K562 (cell line): Measurements from ENCODE around the gene RBP3. TPM values are rescaled to one million over a fixed set of nuclear protein-coding genes. Genes with fewer than 3 reads are reported as not detected.

Experiments used
- ARHGAP35 ChIP-seq: fragments of 450-650 bp; IDR thresholded peaks from 2 replicates; pipeline ENCODE4 v1.6.1; 2018; ENCODE audit not compliant: partially characterized antibody
- ARNT ChIP-seq, 2 experiments: fragments of 450-650 bp; IDR thresholded peaks; 2 replicates each; pipeline ENCODE4 v1.6.1; 2016; ENCODE audit warnings: mild to moderate bottlenecking in 1 of 2
- BRD4 ChIP-seq: fragments of 200-600 bp; sonication (generic); IDR thresholded peaks from 2 replicates; pipeline ENCODE4 v1.6.1; 2017; ENCODE audit warnings: inconsistent platforms
- C11orf30 ChIP-seq: fragments of 450-650 bp; IDR thresholded peaks from 2 replicates; pipeline ENCODE4 v1.6.1; 2016; ENCODE audit warnings: low read depth, mild to moderate bottlenecking
- CBFB ChIP-seq: sonication (generic); formaldehyde crosslinking; IDR thresholded peaks from 2 replicates; pipeline ENCODE4 v1.4.0; 2020; ENCODE audit warnings: mild to moderate bottlenecking, missing genetic modification reagents
- CBX1 ChIP-seq: sonication (generic); IDR thresholded peaks from 2 replicates; pipeline ENCODE4 v1.6.1; 2016; ENCODE audit warnings: antibody characterized with exemption, low read depth, mild to moderate bottlenecking
- ETV1 ChIP-seq: fragments of 450-650 bp; conservative IDR thresholded peaks from 2 replicates; pipeline ENCODE4 v1.6.1; 2016; ENCODE audit warnings: missing genetic modification characterization, control low read depth, low read depth, missing compliant biosample characterization
- FOXP1 ChIP-seq: sonication (generic); formaldehyde crosslinking; IDR thresholded peaks from 2 replicates; pipeline ENCODE4 v1.8.0; 2022; ENCODE audit warnings: mild to moderate bottlenecking, missing genetic modification reagents
- NFATC3 ChIP-seq: fragments of 450-650 bp; IDR thresholded peaks from 2 replicates; pipeline ENCODE4 v1.6.1; 2017; ENCODE audit warnings: mild to moderate bottlenecking
- NFE2L1 ChIP-seq: fragments of 450-650 bp; IDR thresholded peaks from 2 replicates; pipeline ENCODE4 v1.6.1; 2016; ENCODE audit warnings: missing genetic modification characterization, low read depth, mild to moderate bottlenecking, missing compliant biosample characterization, moderate library complexity, borderline replicate concordance
- PCBP1 ChIP-seq: fragments of 200-400 bp; formaldehyde crosslinking; IDR thresholded peaks from 2 replicates; pipeline ENCODE4 v1.6.1; 2018; ENCODE audit warnings: mild to moderate bottlenecking, low read depth, low read length; ENCODE audit not compliant: poor library complexity, severe bottlenecking
- PHB2 ChIP-seq: fragments of 450-650 bp; IDR thresholded peaks from 2 replicates; pipeline ENCODE4 v1.6.1; 2017; ENCODE audit warnings: low read depth
- TCF7 ChIP-seq: sonication (generic); IDR thresholded peaks from 2 replicates; pipeline ENCODE4 v1.6.1; 2016; ENCODE audit warnings: antibody characterized with exemption, borderline replicate concordance
- U2AF1 ChIP-seq: fragments of 200-400 bp; formaldehyde crosslinking; optimal IDR thresholded peaks from 2 replicates; pipeline ENCODE3; 2017; ENCODE audit warnings: mild to moderate bottlenecking, low read depth, low read length, moderate library complexity
- ZBTB1 ChIP-seq: sonication (generic); formaldehyde crosslinking; IDR thresholded peaks from 2 replicates; pipeline ENCODE4 v1.8.1; 2023; ENCODE audit warnings: missing genetic modification reagents, low read depth, mild to moderate bottlenecking, borderline replicate concordance
- ZNF121 ChIP-seq: sonication (generic); formaldehyde crosslinking; conservative IDR thresholded peaks from 2 replicates; pipeline ENCODE4 v1.8.0; 2022; ENCODE audit warnings: missing genetic modification reagents
- ZNF143 ChIP-seq: sonication (generic); formaldehyde crosslinking; IDR thresholded peaks from 2 replicates; pipeline ENCODE4 v1.9.0; 2022; ENCODE audit warnings: mild to moderate bottlenecking, missing genetic modification reagents
- ZNF24 ChIP-seq: fragments of 450-650 bp; IDR thresholded peaks from 2 replicates; pipeline ENCODE4 v1.6.1; 2016
- ZNF830 ChIP-seq: fragments of 250-450 bp; sonication (Bioruptor Pico); IDR thresholded peaks from 2 replicates; pipeline ENCODE4 v1.5.0; 2021; ENCODE audit warnings: mild to moderate bottlenecking
- polyA plus RNA-seq, 8 experiments: library from polyadenylated mRNA; depleted of rRNA in 4 of 8; stranded (reverse) in 5 of 8; unstranded in 3 of 8; fragments of >200 nt; fragmentation: Nextera tagmentation in 2 of 8; fragmentation: Illumina TruSeq in 1 of 8; extraction: Ambion mirVana in 2 of 8; extraction: Trizol in 1 of 8; gene quantifications; 2 replicates each; pipeline versions ENCODE4 v1.2.1 to v1.2.3, GENCODE V29; 2011 to 2014; ENCODE audit warnings: inconsistent platforms in 1 of 8, missing spikeins in 1 of 8
- total RNA-seq, 7 experiments: library from RNA; depleted of rRNA in 6 of 7; stranded (reverse); fragments of >200 nt in 6 of 7; fragmentation: Illumina TruSeq in 2 of 7; extraction: Trizol in 2 of 7; gene quantifications; 2 replicates each; pipeline versions ENCODE4 v1.2.1 to v1.2.3, GENCODE V29; 2011 to 2021; ENCODE audit warnings: low replicate concordance in 1 of 7
- TF ChIP-seq, protein P1 (sequence below), 2 experiments: fragments of 450-650 bp; IDR thresholded peaks; 2 replicates each; pipeline ENCODE4 v1.6.1; 2018; ENCODE audit warnings: mild to moderate bottlenecking in 2 of 2, low read depth in 1 of 2; ENCODE audit not compliant: partially characterized antibody in 2 of 2
- TF ChIP-seq, protein P2 (sequence below): fragments of 250-450 bp; sonication (Bioruptor Pico); IDR thresholded peaks from 2 replicates; pipeline ENCODE4 v1.9.0; 2021; ENCODE audit warnings: mild to moderate bottlenecking, inconsistent platforms
- TF ChIP-seq, protein P3 (sequence below): fragments of 450-650 bp; IDR thresholded peaks from 2 replicates; pipeline ENCODE4 v1.6.1; 2017; ENCODE audit warnings: mild to moderate bottlenecking, moderate library complexity

Gene RBP3
- total and polyA plus RNA-seq, 9 of the 15 experiments (the other 6 are each of a cell fraction or from before 2014, with no cell fraction given) = not detected

DNA sequence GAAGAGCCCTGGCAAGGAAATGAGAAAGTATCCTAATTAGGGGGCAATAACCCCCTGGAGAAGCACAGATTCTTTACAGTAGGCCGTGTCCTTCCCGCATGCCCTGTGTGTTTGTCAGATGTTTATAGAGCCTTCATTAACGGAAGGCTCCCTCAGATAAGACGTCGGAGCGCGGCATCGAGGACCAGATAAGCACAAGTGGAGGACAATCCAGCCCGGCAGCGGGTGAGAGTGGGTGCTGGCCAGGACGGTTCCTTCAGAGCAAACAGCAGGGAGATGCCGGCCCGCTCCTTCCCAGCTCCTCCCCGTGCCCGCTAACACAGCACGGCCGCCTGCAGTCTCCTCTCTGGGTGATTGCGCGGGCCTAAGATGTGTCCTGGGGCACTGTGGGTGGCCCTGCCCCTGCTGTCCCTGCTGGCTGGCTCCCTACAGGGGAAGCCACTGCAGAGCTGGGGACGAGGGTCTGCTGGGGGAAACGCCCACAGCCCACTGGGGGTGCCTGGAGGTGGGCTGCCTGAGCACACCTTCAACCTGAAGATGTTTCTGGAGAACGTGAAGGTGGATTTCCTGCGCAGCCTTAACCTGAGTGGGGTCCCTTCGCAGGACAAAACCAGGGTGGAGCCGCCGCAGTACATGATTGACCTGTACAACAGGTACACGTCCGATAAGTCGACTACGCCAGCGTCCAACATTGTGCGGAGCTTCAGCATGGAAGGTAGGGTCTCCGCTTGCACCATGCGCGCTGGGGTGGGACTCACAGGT lies 25.7 kb upstream of the RBP3 start, which contains the start of gene GDF2 (continued):
- TF ChIP-seq, protein P1, sequence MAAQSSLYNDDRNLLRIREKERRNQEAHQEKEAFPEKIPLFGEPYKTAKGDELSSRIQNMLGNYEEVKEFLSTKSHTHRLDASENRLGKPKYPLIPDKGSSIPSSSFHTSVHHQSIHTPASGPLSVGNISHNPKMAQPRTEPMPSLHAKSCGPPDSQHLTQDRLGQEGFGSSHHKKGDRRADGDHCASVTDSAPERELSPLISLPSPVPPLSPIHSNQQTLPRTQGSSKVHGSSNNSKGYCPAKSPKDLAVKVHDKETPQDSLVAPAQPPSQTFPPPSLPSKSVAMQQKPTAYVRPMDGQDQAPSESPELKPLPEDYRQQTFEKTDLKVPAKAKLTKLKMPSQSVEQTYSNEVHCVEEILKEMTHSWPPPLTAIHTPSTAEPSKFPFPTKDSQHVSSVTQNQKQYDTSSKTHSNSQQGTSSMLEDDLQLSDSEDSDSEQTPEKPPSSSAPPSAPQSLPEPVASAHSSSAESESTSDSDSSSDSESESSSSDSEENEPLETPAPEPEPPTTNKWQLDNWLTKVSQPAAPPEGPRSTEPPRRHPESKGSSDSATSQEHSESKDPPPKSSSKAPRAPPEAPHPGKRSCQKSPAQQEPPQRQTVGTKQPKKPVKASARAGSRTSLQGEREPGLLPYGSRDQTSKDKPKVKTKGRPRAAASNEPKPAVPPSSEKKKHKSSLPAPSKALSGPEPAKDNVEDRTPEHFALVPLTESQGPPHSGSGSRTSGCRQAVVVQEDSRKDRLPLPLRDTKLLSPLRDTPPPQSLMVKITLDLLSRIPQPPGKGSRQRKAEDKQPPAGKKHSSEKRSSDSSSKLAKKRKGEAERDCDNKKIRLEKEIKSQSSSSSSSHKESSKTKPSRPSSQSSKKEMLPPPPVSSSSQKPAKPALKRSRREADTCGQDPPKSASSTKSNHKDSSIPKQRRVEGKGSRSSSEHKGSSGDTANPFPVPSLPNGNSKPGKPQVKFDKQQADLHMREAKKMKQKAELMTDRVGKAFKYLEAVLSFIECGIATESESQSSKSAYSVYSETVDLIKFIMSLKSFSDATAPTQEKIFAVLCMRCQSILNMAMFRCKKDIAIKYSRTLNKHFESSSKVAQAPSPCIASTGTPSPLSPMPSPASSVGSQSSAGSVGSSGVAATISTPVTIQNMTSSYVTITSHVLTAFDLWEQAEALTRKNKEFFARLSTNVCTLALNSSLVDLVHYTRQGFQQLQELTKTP (IDR thresholded peaks at IDR 0.05; ENCODE audit: low read depth in 1 of 2, partially characterized antibody in 2 of 2) = no peak
- no peak for TF ChIP-seq PCBP1
- no peak for TF ChIP-seq PHB2
- TF ChIP-seq FOXP1 = no peak
- no peak for TF ChIP-seq CBFB (CRISPR knock-in tag)
- TF ChIP-seq ZNF830 = no peak
- TF ChIP-seq ZNF121 (CRISPR knock-in tag) = no peak
- TF ChIP-seq ZNF24 = no peak
- no peak for TF ChIP-seq ARHGAP35
- TF ChIP-seq, protein P2, sequence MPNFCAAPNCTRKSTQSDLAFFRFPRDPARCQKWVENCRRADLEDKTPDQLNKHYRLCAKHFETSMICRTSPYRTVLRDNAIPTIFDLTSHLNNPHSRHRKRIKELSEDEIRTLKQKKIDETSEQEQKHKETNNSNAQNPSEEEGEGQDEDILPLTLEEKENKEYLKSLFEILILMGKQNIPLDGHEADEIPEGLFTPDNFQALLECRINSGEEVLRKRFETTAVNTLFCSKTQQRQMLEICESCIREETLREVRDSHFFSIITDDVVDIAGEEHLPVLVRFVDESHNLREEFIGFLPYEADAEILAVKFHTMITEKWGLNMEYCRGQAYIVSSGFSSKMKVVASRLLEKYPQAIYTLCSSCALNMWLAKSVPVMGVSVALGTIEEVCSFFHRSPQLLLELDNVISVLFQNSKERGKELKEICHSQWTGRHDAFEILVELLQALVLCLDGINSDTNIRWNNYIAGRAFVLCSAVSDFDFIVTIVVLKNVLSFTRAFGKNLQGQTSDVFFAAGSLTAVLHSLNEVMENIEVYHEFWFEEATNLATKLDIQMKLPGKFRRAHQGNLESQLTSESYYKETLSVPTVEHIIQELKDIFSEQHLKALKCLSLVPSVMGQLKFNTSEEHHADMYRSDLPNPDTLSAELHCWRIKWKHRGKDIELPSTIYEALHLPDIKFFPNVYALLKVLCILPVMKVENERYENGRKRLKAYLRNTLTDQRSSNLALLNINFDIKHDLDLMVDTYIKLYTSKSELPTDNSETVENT (CRISPR knock-in tag) = no peak
- TF ChIP-seq TCF7 = no peak
- TF ChIP-seq C11orf30 = no peak
- TF ChIP-seq BRD4 = no peak
- no peak for TF ChIP-seq CBX1
- peak; percentile 43 for TF ChIP-seq ETV1 (tag)
- no peak for TF ChIP-seq ZBTB1 (CRISPR knock-in tag)
- TF ChIP-seq NFATC3 = no peak
- TF ChIP-seq NFE2L1 (tag) = no peak
- TF ChIP-seq, protein P3, sequence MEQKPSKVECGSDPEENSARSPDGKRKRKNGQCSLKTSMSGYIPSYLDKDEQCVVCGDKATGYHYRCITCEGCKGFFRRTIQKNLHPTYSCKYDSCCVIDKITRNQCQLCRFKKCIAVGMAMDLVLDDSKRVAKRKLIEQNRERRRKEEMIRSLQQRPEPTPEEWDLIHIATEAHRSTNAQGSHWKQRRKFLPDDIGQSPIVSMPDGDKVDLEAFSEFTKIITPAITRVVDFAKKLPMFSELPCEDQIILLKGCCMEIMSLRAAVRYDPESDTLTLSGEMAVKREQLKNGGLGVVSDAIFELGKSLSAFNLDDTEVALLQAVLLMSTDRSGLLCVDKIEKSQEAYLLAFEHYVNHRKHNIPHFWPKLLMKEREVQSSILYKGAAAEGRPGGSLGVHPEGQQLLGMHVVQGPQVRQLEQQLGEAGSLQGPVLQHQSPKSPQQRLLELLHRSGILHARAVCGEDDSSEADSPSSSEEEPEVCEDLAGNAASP = no peak
- TF ChIP-seq ZNF143 (CRISPR knock-in tag) = no peak
- TF ChIP-seq U2AF1 = no peak
- TF ChIP-seq ARNT (IDR thresholded peaks at IDR 0.05) = 0 out of 4 replicates have a peak, but pooled peaks of 1 of the 2 experiments have one; percentile 34
